ENCODE results near the gene EPS8L1.
"Not testable (repeated sequence)": the region's sequence is repeated elsewhere in the genome, so short reads cannot be mapped to it uniquely, and the experiment has no call there.

Gene EPS8L1

GRCh38 chr19:55075371-55075998 lies at the start of gene EPS8L1:
TSS of gene EPS8L1 (plus strand) at chr19:55075869. CDS start at chr19:55076445, 576 bp downstream.
- no peak for DNase-seq (ENCODE audit: low read depth)

- DNase-seq (ENCODE audit: low read depth), result not testable (repeated sequence)
Measured at GRCh38 chr19:55027140-55027471, 48.6 kb upstream of the EPS8L1 start.

- no peak for DNase-seq (ENCODE audit: low read depth)
Measured at GRCh38 chr19:55027472-55028337, 48.0 kb upstream of the EPS8L1 start.

GRCh38 chr19:55028757-55029156 lies 46.9 kb upstream of the EPS8L1 start:
- no peak for DNase-seq (ENCODE audit: low read depth)

- DNase-seq (ENCODE audit: low read depth), result no peak
Measured at GRCh38 chr19:55031178-55031577, 44.5 kb upstream of the EPS8L1 start.

GRCh38 chr19:55032170-55032800 lies 43.4 kb upstream of the EPS8L1 start:
- no peak for DNase-seq (ENCODE audit: low read depth)

- DNase-seq (ENCODE audit: low read depth), result not testable (repeated sequence)
Measured at GRCh38 chr19:55032976-55033643, 42.6 kb upstream of the EPS8L1 start.

GRCh38 chr19:55034751-55035150 lies 40.9 kb upstream of the EPS8L1 start:
- no peak for DNase-seq (ENCODE audit: low read depth)

GRCh38 chr19:55036058-55036457 lies 39.6 kb upstream of the EPS8L1 start:
- DNase-seq (ENCODE audit: low read depth), result no peak

- DNase-seq (ENCODE audit: low read depth), result not testable (repeated sequence)
Measured at GRCh38 chr19:55037603-55038002, 38.1 kb upstream of the EPS8L1 start.

- DNase-seq (ENCODE audit: low read depth), result not testable (repeated sequence)
Measured at GRCh38 chr19:55040654-55041053, 35.0 kb upstream of the EPS8L1 start.

- DNase-seq (ENCODE audit: low read depth), result no peak
Measured at GRCh38 chr19:55041244-55041626, 34.4 kb upstream of the EPS8L1 start.

GRCh38 chr19:55041627-55042343 lies 33.9 kb upstream of the EPS8L1 start:
- DNase-seq (ENCODE audit: low read depth), result no peak

GRCh38 chr19:55042344-55042678 lies 33.4 kb upstream of the EPS8L1 start:
- no peak for DNase-seq (ENCODE audit: low read depth)

GRCh38 chr19:55042688-55043087 lies 33.0 kb upstream of the EPS8L1 start:
- no peak for DNase-seq (ENCODE audit: low read depth)

GRCh38 chr19:55044286-55044685 lies 31.4 kb upstream of the EPS8L1 start:
- no peak for DNase-seq (ENCODE audit: low read depth)

- DNase-seq (ENCODE audit: low read depth), result no peak
Measured at GRCh38 chr19:55044771-55045716, 30.6 kb upstream of the EPS8L1 start.

- no peak for DNase-seq (ENCODE audit: low read depth)
Measured at GRCh38 chr19:55046975-55047622, 28.6 kb upstream of the EPS8L1 start.

GRCh38 chr19:55047951-55048350 lies 27.7 kb upstream of the EPS8L1 start:
- no peak for DNase-seq (ENCODE audit: low read depth)

GRCh38 chr19:55048446-55048845 lies 27.2 kb upstream of the EPS8L1 start:
- no peak for DNase-seq (ENCODE audit: low read depth)

Data from stimulated activated CD8-positive, alpha-beta memory T cell treated with anti-CD3 and anti-CD28 coated beads, Interleukin-4, amount 100 ng/mL, for 24 hours (primary cell).